ENCODE measurements around the gene NUDT1. TPM values are rescaled to one million over a fixed set of nuclear protein-coding genes. Genes with fewer than 3 reads are reported as not detected.

NUDT1 gene
- total RNA-seq, 2 donors from 2014 or later: 8.1 to 10.3 TPM

DNA sequence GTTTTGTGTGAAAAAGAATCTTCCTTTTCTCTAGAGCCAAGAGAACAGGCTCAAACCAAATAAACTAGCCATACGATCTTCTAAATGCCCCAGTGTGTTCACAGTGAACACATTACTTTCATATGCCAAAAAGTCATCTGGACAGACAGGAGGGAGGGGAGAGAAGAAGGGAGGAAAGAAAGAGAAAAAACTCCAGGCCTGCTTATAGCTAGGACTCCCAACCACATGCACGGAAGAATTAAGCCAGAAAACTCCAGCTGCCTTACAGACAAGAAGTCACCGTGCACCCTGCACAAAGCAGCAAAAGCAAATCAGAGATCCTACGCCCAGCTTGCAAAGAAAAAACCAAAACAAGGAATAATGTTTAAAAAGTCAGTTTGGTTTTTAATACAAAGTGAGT is 37.9 kb downstream of the NUDT1 start:
- intact Hi-C loops (cut with DNase I, micrococcal nuclease): no loop called here
- ATAC-seq (no peak), DNase-seq (no peak)

DNA sequence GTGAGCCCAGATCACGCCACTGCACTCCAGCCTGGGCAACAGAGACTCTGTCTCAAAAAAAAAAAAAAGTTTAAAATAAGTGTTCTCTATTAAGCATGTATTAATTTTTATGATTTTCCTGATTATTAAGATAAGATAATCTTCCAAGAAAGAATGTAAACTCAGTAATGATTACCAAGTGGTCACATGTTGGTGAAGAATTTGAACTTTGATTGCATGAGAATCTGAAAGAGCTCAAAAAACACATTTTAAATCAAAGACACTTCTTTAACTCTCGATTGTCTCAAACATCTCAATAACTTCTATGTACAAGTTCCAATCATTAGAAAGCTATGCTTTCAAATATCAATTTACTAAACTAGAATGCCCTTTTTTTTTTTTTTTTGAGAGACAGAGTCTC is 38.4 kb downstream of the NUDT1 start:
- ATAC-seq: no peak
- intact Hi-C loops (cut with DNase I, micrococcal nuclease): no loop called here
- DNase-seq: no peak

DNA sequence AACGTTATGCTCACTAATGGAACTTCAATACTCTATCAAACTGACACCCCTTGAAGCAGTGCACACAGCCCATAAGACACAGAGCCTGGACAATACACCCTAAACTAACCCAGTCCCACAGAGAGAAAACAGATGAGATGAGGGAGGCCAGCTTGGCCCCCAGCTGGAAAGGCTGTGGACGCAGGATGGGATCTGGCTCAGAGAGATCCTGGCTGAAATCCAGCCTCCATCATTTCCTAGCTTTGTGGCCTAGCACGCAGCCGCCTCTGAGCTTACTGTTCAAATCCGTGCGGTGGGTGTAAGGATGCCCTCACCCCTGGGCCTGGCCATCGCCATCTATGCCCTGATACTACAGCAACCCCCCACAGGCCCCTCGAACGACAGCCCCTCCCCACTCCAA is 39.5 kb downstream of the NUDT1 start:
- no peak for DNase-seq
- intact Hi-C loops (cut with DNase I, micrococcal nuclease): no loop called here
- ATAC-seq: no peak

DNA sequence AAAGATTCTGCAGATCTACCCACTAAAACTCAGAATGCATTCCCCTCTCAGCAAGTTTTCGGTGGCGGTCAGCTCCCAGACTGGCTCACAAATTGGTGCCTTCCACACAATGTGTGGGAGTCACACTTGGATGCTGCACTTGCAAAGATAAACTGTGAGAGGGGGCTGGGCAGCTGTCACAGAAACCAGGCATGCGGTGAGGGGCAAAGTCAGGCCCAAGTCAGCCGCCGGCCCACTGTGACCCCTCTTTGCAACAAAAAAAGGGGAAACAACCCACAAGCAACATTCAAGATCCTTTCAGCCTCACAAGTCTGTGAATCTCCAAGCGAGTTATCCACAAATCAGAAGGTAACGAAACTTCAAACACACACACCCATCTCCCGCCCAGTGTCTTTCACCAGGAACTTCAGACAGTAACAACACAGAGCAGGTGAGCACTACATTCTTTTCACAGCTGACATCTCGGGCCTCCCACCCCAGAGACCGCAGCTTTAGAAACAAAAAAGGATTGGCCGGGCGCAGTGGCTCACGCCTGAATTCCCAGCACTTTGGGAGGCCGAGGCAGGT is 40.2 kb downstream of the NUDT1 start:
- ATAC-seq: no peak
- intact Hi-C loops (cut with DNase I, micrococcal nuclease): no loop called here
- no peak for DNase-seq

DNA sequence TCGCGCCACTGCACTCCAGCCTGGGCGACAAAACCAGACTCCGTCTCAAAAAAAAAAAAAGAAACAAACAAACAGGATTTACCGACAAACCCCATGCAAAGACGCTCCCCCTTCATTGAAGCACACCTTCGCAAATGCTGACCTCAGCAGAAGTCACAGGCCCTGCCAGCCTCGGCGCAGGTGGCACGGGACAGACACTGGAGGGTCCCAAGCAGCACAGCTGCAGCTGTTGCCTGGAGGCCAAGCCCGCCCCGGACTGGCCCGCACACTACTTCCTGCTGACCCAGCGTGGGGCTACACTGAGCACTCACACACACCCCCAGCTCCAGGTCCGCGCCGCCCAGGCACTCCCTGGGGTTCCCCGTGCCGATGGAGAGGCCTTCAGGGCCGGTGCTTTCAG is 41.0 kb downstream of the NUDT1 start:
- DNase-seq (no peak), ATAC-seq (no peak)
- intact Hi-C loops (cut with DNase I, micrococcal nuclease): no loop called here

DNA sequence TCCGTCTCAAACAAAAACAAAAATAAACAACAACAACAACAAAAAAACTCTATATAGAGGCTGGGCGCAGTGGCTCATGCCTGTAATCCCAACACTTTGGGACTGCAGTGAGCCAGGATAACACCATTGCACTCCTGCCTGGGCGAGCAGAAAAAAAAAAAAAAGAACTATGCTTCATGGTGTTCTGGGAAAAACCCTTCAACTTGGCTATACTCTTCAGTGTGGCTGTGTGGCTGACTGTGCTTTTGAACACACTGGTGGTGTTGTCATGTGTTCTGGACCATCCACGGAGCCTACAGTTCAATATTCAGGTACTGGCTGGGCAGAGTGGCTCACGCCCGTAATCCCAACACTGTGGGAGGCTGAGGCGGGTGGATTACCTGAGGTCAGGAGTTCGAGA is 45.7 kb downstream of the NUDT1 start:
- no peak for ATAC-seq
- no peak for DNase-seq
- intact Hi-C loops (cut with DNase I, micrococcal nuclease): no loop called here

DNA sequence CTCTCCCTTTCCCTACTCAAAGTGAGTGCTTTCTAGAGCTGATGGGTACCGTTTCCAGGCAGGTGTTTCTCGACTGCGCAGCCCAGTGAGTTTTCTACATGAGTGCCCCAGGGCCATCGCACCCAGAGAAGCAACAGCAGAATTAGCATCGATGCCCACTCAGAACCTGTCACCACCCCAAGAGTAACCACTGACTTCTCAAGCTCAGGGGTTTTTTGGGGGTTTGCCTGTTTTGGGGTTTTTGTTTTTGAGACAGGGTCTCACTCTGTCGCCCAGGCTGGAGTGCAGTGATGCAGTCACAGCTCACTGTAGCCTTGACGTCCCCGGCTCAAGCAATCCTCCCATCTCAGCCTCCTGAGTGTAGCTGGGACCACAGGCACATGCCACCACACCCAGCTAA is 46.5 kb downstream of the NUDT1 start:
- intact Hi-C loops (cut with DNase I, micrococcal nuclease): no loop called here
- DNase-seq: no peak
- ATAC-seq: no peak

DNA sequence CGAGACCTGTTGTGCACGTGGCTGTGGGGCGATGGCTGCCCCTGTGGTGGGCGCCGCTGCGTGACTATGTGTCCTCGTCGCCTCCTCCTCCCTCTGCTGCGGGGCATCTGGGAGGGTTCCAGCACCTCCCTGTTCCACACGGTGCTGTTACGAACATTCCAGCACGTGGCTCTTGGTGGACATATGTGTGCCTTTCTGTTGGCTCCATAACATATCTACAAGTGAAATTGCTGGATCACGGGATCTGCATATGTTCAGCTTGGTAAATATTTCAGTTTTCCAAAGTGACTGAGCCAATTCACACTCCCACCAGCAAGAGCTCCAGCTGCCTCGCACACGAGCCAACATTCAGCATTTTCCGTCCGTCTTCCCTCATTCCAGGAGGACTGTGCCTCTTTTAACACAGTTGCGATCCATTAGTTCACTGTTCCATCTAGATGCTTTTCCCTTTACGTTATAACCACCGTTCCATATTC is 47.1 kb downstream of the NUDT1 start:
- no peak for ATAC-seq
- no peak for DNase-seq
- intact Hi-C loops (cut with DNase I, micrococcal nuclease): no loop called here

DNA sequence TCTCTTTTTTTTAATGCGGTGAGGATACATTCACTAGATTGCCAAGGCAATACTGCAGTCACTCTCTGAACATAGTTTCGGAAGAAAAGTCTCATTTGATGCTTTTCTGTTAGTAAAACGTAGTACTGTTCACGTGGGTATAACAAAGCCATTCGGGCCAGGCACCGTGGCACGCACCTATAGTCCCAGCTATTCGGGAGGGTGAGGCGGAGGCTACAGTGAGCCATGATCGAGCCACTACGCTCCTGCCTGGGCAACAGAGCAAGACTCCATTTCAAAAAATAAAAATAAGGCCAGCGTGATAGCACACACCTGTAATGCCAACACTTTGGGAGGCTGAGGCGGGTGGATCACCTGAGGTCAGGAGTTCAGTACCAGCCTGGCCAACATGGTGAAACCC is 47.6 kb downstream of the NUDT1 start:
- ATAC-seq (no peak), DNase-seq (no peak)
- intact Hi-C loops (cut with DNase I, micrococcal nuclease): no loop called here

DNA sequence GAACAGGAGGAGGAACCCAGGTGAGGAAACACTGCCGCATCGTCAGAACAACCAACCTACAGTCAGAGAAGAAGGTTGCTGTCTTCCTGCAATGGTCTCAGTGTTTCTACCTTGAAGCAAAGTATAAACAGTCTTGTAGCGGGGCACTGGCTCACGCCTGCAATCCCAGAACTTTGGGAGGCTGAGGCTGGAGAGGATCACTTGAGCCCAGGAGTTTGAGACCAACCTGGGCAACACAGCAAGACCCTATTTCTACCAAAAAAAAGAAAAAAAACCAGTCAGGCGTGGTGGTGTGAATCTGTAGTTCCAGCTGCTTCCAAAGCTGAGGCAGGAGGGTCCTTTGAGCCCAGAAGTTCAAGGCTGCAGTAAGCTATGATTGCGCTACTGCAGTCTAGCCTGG is 48.9 kb downstream of the NUDT1 start:
- ATAC-seq (no peak), DNase-seq (no peak)
- intact Hi-C loops (cut with DNase I, micrococcal nuclease): no loop called here

DNA sequence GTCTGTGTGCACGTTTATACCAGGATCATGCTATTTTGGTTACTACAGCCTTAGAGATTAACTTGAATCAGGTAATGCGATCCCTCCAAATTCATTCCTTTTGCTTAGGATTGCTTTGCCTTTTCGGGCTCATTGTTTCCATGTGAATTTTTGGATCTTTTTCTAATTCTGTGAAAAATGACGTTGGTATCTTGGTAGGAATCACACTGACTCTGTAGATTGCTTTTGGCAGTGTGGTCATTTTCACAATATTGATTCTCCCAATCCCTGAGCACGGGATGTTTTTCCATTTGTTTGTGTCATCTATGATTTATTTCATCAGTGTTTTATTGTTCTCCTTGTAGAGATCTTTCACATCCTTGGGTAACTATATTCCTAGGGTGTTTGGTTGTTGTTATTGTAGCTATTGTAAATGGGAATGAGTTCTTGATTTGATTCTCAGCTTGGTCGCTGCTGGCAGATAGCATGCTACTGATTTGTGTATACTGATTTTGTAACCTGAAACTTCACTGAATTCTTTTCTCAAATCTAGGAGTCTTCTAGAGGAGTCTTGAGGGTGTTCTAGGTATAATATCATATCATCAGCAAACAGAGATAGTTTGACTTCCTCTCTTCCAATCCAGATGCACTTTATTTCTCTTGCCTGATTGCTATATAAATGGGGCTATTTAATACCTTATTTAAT is 54.1 kb downstream of the NUDT1 start:
- intact Hi-C loops (cut with DNase I, micrococcal nuclease): no loop called here
- no peak for ATAC-seq
- DNase-seq: no peak

DNA sequence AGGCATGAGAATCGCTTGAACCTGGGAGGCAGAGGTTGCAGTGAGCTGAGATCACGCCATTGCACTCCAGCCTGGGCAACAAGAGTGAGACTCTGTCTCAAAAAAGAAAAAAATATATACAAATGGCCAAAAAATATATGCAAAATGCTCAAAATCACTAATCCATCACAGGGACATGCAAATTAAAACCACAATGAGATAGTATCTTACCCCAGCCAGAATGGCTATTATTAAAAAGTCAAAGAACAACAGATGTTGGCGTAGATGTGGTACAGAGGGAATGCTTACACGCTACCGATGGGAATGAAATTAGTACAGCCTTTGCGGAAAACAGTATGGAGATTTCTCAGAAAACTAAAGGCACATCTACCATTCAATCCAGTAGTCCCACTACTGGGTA is 54.8 kb downstream of the NUDT1 start:
- ATAC-seq: no peak
- no peak for DNase-seq
- intact Hi-C loops (cut with DNase I, micrococcal nuclease): no loop called here

DNA sequence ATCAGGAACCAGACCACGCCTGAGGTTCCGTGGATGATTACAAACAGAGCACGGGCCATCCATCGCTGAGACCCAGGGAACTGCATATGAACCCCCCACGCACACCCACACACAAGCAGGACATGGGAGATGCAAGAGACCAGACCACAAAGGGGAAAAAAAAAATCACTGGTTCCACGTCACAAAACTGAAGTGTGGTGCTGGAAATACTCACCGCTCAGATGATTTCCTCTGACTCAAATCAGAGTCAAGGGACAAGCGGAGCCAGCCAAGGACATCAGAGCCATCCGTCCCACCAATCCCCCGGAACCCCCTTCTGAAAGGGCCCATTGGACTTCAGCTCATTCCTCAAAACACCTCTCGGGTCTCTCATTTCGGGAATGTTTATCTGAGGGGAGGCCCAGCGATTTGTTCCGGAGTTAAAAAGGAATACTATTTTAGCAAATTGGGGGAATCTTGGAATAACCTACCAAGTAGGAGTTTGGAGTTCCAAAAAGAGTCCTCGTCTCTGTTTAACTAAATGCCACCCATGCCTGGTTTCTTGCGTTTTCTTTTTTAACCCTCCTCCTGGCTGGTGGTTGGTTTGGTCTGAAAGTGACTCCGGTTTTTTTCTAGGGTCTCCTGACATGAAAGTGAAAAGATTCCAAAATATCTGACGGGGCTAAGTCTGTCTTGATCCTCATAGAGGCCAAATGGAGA is 57.3 kb downstream of the NUDT1 start:
- intact Hi-C loops (cut with DNase I, micrococcal nuclease): no loop called here
- ATAC-seq: no peak
- no peak for DNase-seq

DNA sequence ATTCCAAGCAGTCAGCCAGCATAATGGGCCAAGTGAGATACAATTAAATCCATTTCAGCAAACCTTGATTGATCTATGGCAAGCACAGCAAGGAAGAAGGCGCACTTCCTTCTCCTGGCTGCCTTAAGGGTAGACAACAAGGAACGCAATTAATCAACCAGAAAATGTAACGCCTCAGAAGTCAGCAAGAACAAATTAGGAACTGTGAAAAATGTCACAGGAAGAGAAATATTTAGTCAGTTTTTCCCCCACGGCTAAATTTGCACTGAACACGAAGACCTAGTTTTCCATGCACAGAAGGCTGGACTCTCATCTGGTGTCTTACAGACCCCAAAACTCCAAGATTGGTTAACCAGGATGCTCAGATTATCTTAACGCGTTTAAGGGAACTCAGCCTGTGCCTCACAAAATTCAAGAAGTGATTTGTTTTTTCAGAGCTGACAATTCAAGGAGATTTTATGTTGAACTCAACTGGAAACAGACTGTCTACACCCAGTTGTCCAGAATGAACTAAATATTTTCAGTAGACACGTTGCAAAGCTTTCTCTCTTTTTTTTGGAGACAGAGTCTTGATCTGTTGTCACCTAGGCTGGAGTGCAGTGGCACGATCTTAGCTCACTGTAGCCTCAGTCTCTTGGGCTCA is 58.0 kb downstream of the NUDT1 start:
- intact Hi-C loops (cut with DNase I, micrococcal nuclease): no loop called here
- no peak for ATAC-seq
- no peak for DNase-seq

Small RNA genes lying within 50 kb of the gene (microRNA-seq; reads per million reads assigned to microRNA genes)
- gene MIR6836: 0 to 2.7 reads per million in 2 donors

Other genes with a start within 250 kb of the NUDT1 start
- gene MAD1L1, start 9.3 kb upstream of the NUDT1 start, total RNA-seq: 10 to 100 TPM; 22.1 to 28.2 TPM
- 10 to 100 TPM; 15.0 to 15.6 TPM for gene MRM2, start within 50 bp of the NUDT1 start, total RNA-seq
- gene SNX8, start 72.2 kb downstream of the NUDT1 start, total RNA-seq: 10 to 100 TPM; 21.8 to 38.0 TPM
- 100 to 1,000 TPM in 1 of 2 donors, 10 to 100 TPM in 1; 90.4 to 105 TPM for gene EIF3B, start 112.6 kb downstream of the NUDT1 start, total RNA-seq
- gene CHST12, start 161.4 kb downstream of the NUDT1 start, total RNA-seq: 10 to 100 TPM; 11.5 to 12.6 TPM
- not detected for gene GRIFIN, start 234.2 kb downstream of the NUDT1 start, total RNA-seq